Kidney (tissue), 14 donors: ENCODE data around the gene TAOK3. TPM values are rescaled to one million over a fixed set of nuclear protein-coding genes. Genes with fewer than 3 reads are reported as not detected.
"Not testable (repeated sequence)": the region's sequence is repeated elsewhere in the genome, so short reads cannot be mapped to it uniquely, and the experiment has no call there.

ENCODE experiments used
- DNase-seq, 5 donors: peaks; one replicate each; pipeline ENCODE4 v3.0.0-alpha.2; 2013 to 2020
- FAIRE-seq: peaks from 2 replicates; lab custom pipeline; 2012; peaks lifted over from hg19 to GRCh38; lab: Jason Lieb, UNC
- H3K27ac ChIP-seq, 2 donors: one replicate each; pipeline ENCODE4 v1.7.0; 2013; ENCODE audit warnings: low read depth in 2 of 2, low read length in 2 of 2, inconsistent platforms in 1 of 2
- H3K27me3 ChIP-seq: one replicate; pipeline ENCODE4 v1.7.1; 2013; ENCODE audit warnings: low read length, inconsistent platforms; ENCODE audit not compliant: control insufficient read depth, insufficient read depth
- H3K36me3 ChIP-seq, 3 donors: one replicate each; pipeline versions ENCODE4 v1.7.0 to v1.7.1; 2013; ENCODE audit warnings: low read length in 3 of 3, control low read depth in 1 of 3, inconsistent platforms in 1 of 3; ENCODE audit not compliant: insufficient read depth in 3 of 3, control insufficient read depth in 2 of 3
- H3K4me1 ChIP-seq, 3 donors: one replicate each; pipeline versions ENCODE4 v1.7.0 to v1.7.1; 2013; ENCODE audit warnings: low read length in 3 of 3, inconsistent platforms in 1 of 3, low read depth in 1 of 3; ENCODE audit not compliant: control insufficient read depth in 2 of 3, insufficient read depth in 2 of 3
- H3K4me3 ChIP-seq, 3 donors: one replicate each; pipeline versions ENCODE4 v1.7.0 to v1.8.1; 2013; ENCODE audit warnings: low read length in 3 of 3, control low read depth in 1 of 3, inconsistent platforms in 1 of 3
- H3K9ac ChIP-seq, 3 donors: one replicate each; pipeline versions ENCODE4 v1.7.0 to v1.7.1; 2013; ENCODE audit warnings: low read length in 3 of 3, control low read depth in 1 of 3, inconsistent platforms in 1 of 3
- H3K9me3 ChIP-seq, 3 donors: one replicate each; pipeline versions ENCODE4 v1.7.0 to v1.7.1; 2013; ENCODE audit warnings: low read length in 3 of 3, control low read depth in 1 of 3, inconsistent platforms in 1 of 3; ENCODE audit not compliant: control insufficient read depth in 2 of 3, insufficient read depth in 1 of 3
- CTCF ChIP-seq: IDR thresholded peaks from 3 replicates; pipeline ENCODE4 v1.5.1; 2012; ENCODE audit warnings: mild to moderate bottlenecking, moderate library complexity, borderline replicate concordance; ENCODE audit not compliant: insufficient read depth; ENCODE audit errors: extremely low read depth
- intact Hi-C: fragments of 100-400 bp; cut with DNase I; formaldehyde crosslinking; loops from one replicate; pipeline ENCODE4 v1.11.1; 2022
- polyA plus RNA-seq: library from polyadenylated mRNA; stranded (reverse); fragments of 350-450 nt; fragmentation: Illumina TruSeq; extraction: RNeasy Lipid Tissue Mini Kit (QIAGEN cat#74804); gene quantifications from one replicate; pipeline ENCODE4 v1.2.3, GENCODE V29; 2014; ENCODE audit warnings: low read depth, low replicate concordance; ENCODE audit not compliant: insufficient read depth
- total RNA-seq: library from RNA; stranded (reverse); fragmentation: NEBNext Ultra II Directional; extraction: Animal tissue kit (Norgen Biotek cat#: 25700); gene quantifications from one replicate; pipeline ENCODE4 v1.2.1, GENCODE V29; 2021
- donor health status: control.
- donor health status: control.
- donor health status: control.
- donor health status: control.
- donor health status: control.
- donor health status: DM: yes; HTN: yes; CAD: no.
- donor health status: Normal renal cell carcinoma (clear cell type).

Gene TAOK3
- total and polyA plus RNA-seq, 2 donors from 2014 or later, result 14.0 to 36.1 TPM

GRCh38 chr12:118356809-118357256, 15.9 kb downstream of the TAOK3 start:
- Histone ChIP-seq H3K9ac (no peak overlapping the region), H3K27ac (peak overlapping the region; percentile 5 to 78), H3K9me3 (no peaks in the 10 kb centered on the region), H3K27me3 (no peaks in the 10 kb centered on the region), H3K4me3 (no peak overlapping the region), H3K4me1 (peaks cover 0 to 6% (median 0%) of the 10 kb centered on the region in 3 donors), H3K36me3 (no peaks in the 10 kb centered on the region)
- no peak for DNase-seq
- intact Hi-C loops, result no loop called here
- no peak for FAIRE-seq
- no peak for TF ChIP-seq CTCF

- Histone ChIP-seq H3K36me3 (no peaks in the 10 kb centered on the region), H3K9ac (no peak overlapping the region), H3K27me3 (no peaks in the 10 kb centered on the region), H3K9me3 (no peaks in the 10 kb centered on the region), H3K27ac (no peak overlapping the region), H3K4me3 (no peak overlapping the region), H3K4me1 (peaks cover 0 to 6% (median 0%) of the 10 kb centered on the region in 3 donors)
- FAIRE-seq (no peak), DNase-seq (no peak)
- no peak for TF ChIP-seq CTCF
- intact Hi-C loops, result no loop called here
Observed at GRCh38 chr12:118355843-118356242, 16.9 kb downstream of the TAOK3 start.

GRCh38 chr12:118354903-118355302, 17.8 kb downstream of the TAOK3 start:
- peaks cover 0 to 6% (median 0%) of the 10 kb centered on the region in 3 donors for H3K4me1 ChIP-seq
- H3K27ac ChIP-seq, result no peak overlapping the region
- no peak for DNase-seq
- no peak for FAIRE-seq
- H3K9me3 ChIP-seq, result no peaks in the 10 kb centered on the region
- H3K9ac ChIP-seq, result no peak overlapping the region
- no peak for TF ChIP-seq CTCF
- intact Hi-C loops, result no loop called here
- H3K27me3 ChIP-seq, result no peaks in the 10 kb centered on the region
- H3K4me3 ChIP-seq, result no peak overlapping the region
- H3K36me3 ChIP-seq, result no peaks in the 10 kb centered on the region

- FAIRE-seq, H3K9ac ChIP-seq, H3K4me1 ChIP-seq, H3K27ac ChIP-seq, DNase-seq, H3K36me3 ChIP-seq, intact Hi-C loops, H3K27me3 ChIP-seq, H3K9me3 ChIP-seq, H3K4me3 ChIP-seq: not testable (repeated sequence)
Observed at GRCh38 chr12:118354503-118354902, 18.2 kb downstream of the TAOK3 start.
